KOPT-K1 (cell line): ENCODE data around the gene VMAC.
"Not testable (repeated sequence)": the region's sequence is repeated elsewhere in the genome, so short reads cannot be mapped to it uniquely, and the experiment has no call there.

Experiments
- H3K27ac ChIP-seq: fragments of 200-600 bp; sonication (generic); 2 replicates; pipeline ENCODE4 v1.5.1; 2016; ENCODE audit warnings: antibody characterized with exemption, mild to moderate bottlenecking, low read depth, low read length; ENCODE audit not compliant: poor library complexity, severe bottlenecking
- H3K36me3 ChIP-seq: fragments of 200-600 bp; sonication (generic); 2 replicates; pipeline ENCODE4 v1.5.1; 2017; ENCODE audit warnings: antibody characterized with exemption, mild to moderate bottlenecking, low read length, moderate library complexity; ENCODE audit not compliant: insufficient read depth
- H3K9me3 ChIP-seq: fragments of 200-600 bp; sonication (generic); 2 replicates; pipeline ENCODE4 v1.5.1; 2017; ENCODE audit warnings: antibody characterized with exemption, low read length, mild to moderate bottlenecking; ENCODE audit not compliant: insufficient read depth, poor library complexity, severe bottlenecking

Gene VMAC

GRCh38 chr19:5904352-5905113 lies at the start of gene VMAC:
VMAC (plus strand) TSS chr19:5904872; CDS start chr19:5904891, 19 bp downstream.
- peaks cover 22% of the 10 kb centered on the region; the same call in 1 of the 2 replicates for H3K36me3 ChIP-seq
- H3K9me3 ChIP-seq, result no peaks in the 10 kb centered on the region
- H3K27ac ChIP-seq, result peak within 1 kb of the TSS; percentile 87

GRCh38 chr19:5855151-5855550 lies 49.5 kb upstream of the VMAC start:
- not testable (repeated sequence) for H3K9me3 ChIP-seq, H3K36me3 ChIP-seq, H3K27ac ChIP-seq

- H3K36me3 ChIP-seq, result no peaks in the 10 kb centered on the region
- no peak overlapping the region for H3K27ac ChIP-seq
- H3K9me3 ChIP-seq, result no peaks in the 10 kb centered on the region
These were observed 47.2 kb upstream of the VMAC start for GRCh38 chr19:5857203-5858081.

- no peaks in the 10 kb centered on the region for H3K36me3 ChIP-seq
- H3K27ac ChIP-seq, result no peak overlapping the region
- H3K9me3 ChIP-seq, result no peaks in the 10 kb centered on the region
These were observed 41.5 kb upstream of the VMAC start for GRCh38 chr19:5863030-5863665.

GRCh38 chr19:5864013-5864720 lies 40.5 kb upstream of the VMAC start:
- no peaks in the 10 kb centered on the region for H3K36me3 ChIP-seq

GRCh38 chr19:5864725-5865486 lies 39.8 kb upstream of the VMAC start:
- Histone ChIP-seq H3K36me3 (no peaks in the 10 kb centered on the region), H3K9me3 (no peaks in the 10 kb centered on the region), H3K27ac (no peak overlapping the region)

More at GRCh38 chr19:5864013-5864720, 40.5 kb upstream of the VMAC start:
- Histone ChIP-seq H3K9me3 (no peaks in the 10 kb centered on the region), H3K27ac (no peak overlapping the region)

- no peaks in the 10 kb centered on the region for H3K36me3 ChIP-seq
- no peaks in the 10 kb centered on the region for H3K9me3 ChIP-seq
- no peak overlapping the region for H3K27ac ChIP-seq
These were observed 38.9 kb upstream of the VMAC start for GRCh38 chr19:5865772-5866171.

GRCh38 chr19:5867201-5868136 lies 37.2 kb upstream of the VMAC start:
- H3K27ac ChIP-seq, result no peak overlapping the region
- H3K36me3 ChIP-seq, result no peaks in the 10 kb centered on the region
- H3K9me3 ChIP-seq, result no peaks in the 10 kb centered on the region

GRCh38 chr19:5870986-5871394 lies 33.7 kb upstream of the VMAC start:
- Histone ChIP-seq H3K27ac (no peak overlapping the region), H3K36me3 (no peaks in the 10 kb centered on the region), H3K9me3 (no peaks in the 10 kb centered on the region)

GRCh38 chr19:5873617-5874199 lies 31.0 kb upstream of the VMAC start:
- Histone ChIP-seq H3K9me3 (no peaks in the 10 kb centered on the region), H3K27ac (no peak overlapping the region), H3K36me3 (no peaks in the 10 kb centered on the region)

GRCh38 chr19:5874496-5874895 lies 30.2 kb upstream of the VMAC start:
- not testable (repeated sequence) for H3K27ac ChIP-seq, H3K9me3 ChIP-seq

GRCh38 chr19:5877427-5877826 lies 27.2 kb upstream of the VMAC start:
- H3K9me3 ChIP-seq, result no peaks in the 10 kb centered on the region
- H3K36me3 ChIP-seq, result no peaks in the 10 kb centered on the region
- H3K27ac ChIP-seq, result no peak overlapping the region

More at GRCh38 chr19:5874496-5874895, 30.2 kb upstream of the VMAC start:
- not testable (repeated sequence) for H3K36me3 ChIP-seq

GRCh38 chr19:5877882-5878281 lies 26.8 kb upstream of the VMAC start:
- no peaks in the 10 kb centered on the region for H3K36me3 ChIP-seq
- H3K27ac ChIP-seq, result no peak overlapping the region
- H3K9me3 ChIP-seq, result no peaks in the 10 kb centered on the region
